ENCODE results near the gene S100PBP.

- TF ChIP-seq EGR1 (IDR thresholded peaks at IDR 0.05; ENCODE audit: borderline replicate concordance in 1 of 2, low read depth in 2 of 2, low read length in 2 of 2) = no peak
- no peak for TF ChIP-seq ATF2 (IDR thresholded peaks at IDR 0.05; ENCODE audit: low read length)
- TF ChIP-seq HDAC6 (IDR thresholded peaks at IDR 0.05; ENCODE audit: unreplicated experiment) = no peak
- TF ChIP-seq ZNF687 (IDR thresholded peaks at IDR 0.05) = no peak
- no peak for TF ChIP-seq RAD21 (IDR thresholded peaks at IDR 0.05; ENCODE audit: insufficient read depth, low read depth, low read length)
- TF ChIP-seq CTCF (IDR thresholded peaks at IDR 0.05 in 2 of 3, conservative IDR thresholded peaks at IDR 0.05 in 1 of 3; ENCODE audit: control insufficient read depth in 2 of 3, extremely low read depth in 1 of 3, insufficient read depth in 1 of 3, low read depth in 3 of 3, low read length in 3 of 3) = no peak
- no peak for TF ChIP-seq BHLHE40 (IDR thresholded peaks at IDR 0.05; ENCODE audit: borderline replicate concordance in 1 of 2, low read depth in 2 of 2, low read length in 1 of 2)
Observed at GRCh38 chr1:32904797-32905196, 87.3 kb downstream of the S100PBP start.

Measured in GM12878 (cell line).